Sciatic nerve (tissue), 2 donors: ENCODE measurements around the gene COX15. TPM values are rescaled to one million over a fixed set of nuclear protein-coding genes. Genes with fewer than 3 reads are reported as not detected.
A peak's percentile ranks its signal among the peaks of the same experiment; 100 is the strongest.
"Not testable (repeated sequence)": the region's sequence is repeated elsewhere in the genome, so short reads cannot be mapped to it uniquely, and the experiment has no call there.

Experiments
- ATAC-seq: fragments of 200-7000 bp; cut with Tn5 transposase; one replicate; pipeline ENCODE4 v1.9.1; 2020; ENCODE audit warnings: mild to moderate bottlenecking, moderate library complexity
- DNase-seq: peaks from one replicate; pipeline ENCODE4 v3.0.0-alpha.2; 2020; ENCODE audit warnings: low spot score
- intact Hi-C: fragments of 100-400 bp; cut with DNase I; formaldehyde crosslinking; loops from one replicate; pipeline ENCODE4 v1.14.2; 2022
- total RNA-seq: library from RNA; stranded (reverse); fragmentation: NEBNext Ultra II Directional; extraction: Animal tissue kit (Norgen Biotek cat#: 25700); gene quantifications from one replicate; pipeline ENCODE4 v1.2.1, GENCODE V29; 2021
- donor health status: DM: no; HTN: no; CAD: no.
- donor health status: DM: no; HTN: no; CAD: no.

COX15 gene
- 32.5 TPM for total RNA-seq

- intact Hi-C loops: loop anchor here (5.0 kb wide), 1 partner anchor 1540 kb away; no protein-coding TSS in a partner anchor
- peak; percentile 99 for ATAC-seq
- peak; percentile 98 for DNase-seq
These were observed at the start of gene COX15, which contains the start of gene CUTC for GRCh38 chr10:99732033-99732842. TSS of gene COX15 (minus strand) at chr10:99732127. CDS start at chr10:99732049, 78 bp downstream. TSS of gene CUTC (plus strand) at chr10:99732234. CDS start at chr10:99732349, 115 bp downstream.

- intact Hi-C loops: no loop called here
- ATAC-seq (peak; percentile 58), DNase-seq (no peak)
These were observed 47.4 kb upstream of the COX15 start for GRCh38 chr10:99779335-99779734.

- intact Hi-C loops: no loop called here
- ATAC-seq (no peak), DNase-seq (no peak)
These were observed 46.2 kb upstream of the COX15 start for GRCh38 chr10:99777918-99778714.

- intact Hi-C loops: no loop called here
- no peak for DNase-seq
- ATAC-seq: peak; percentile 53
These were observed 43.9 kb upstream of the COX15 start for GRCh38 chr10:99775850-99776249.

GRCh38 chr10:99770408-99771045, 38.6 kb upstream of the COX15 start:
- intact Hi-C loops: no loop called here
- DNase-seq: no peak
- no peak for ATAC-seq

GRCh38 chr10:99769706-99770105, 37.8 kb upstream of the COX15 start:
- DNase-seq: no peak
- ATAC-seq: no peak
- intact Hi-C loops: no loop called here

GRCh38 chr10:99768556-99768955, 36.6 kb upstream of the COX15 start:
- no peak for DNase-seq
- intact Hi-C loops: no loop called here
- ATAC-seq: no peak

GRCh38 chr10:99767901-99768300, 36.0 kb upstream of the COX15 start:
- DNase-seq (no peak), ATAC-seq (no peak)
- intact Hi-C loops: no loop called here

- ATAC-seq: no peak
- intact Hi-C loops: no loop called here
- no peak for DNase-seq
These were observed 34.4 kb upstream of the COX15 start for GRCh38 chr10:99766302-99766681.

- no peak for DNase-seq
- intact Hi-C loops: no loop called here
- ATAC-seq: no peak
These were observed 33.9 kb upstream of the COX15 start for GRCh38 chr10:99765672-99766301.

- ATAC-seq: no peak
- intact Hi-C loops: no loop called here
- no peak for DNase-seq
These were observed 29.4 kb upstream of the COX15 start for GRCh38 chr10:99761365-99761764.

GRCh38 chr10:99760321-99760720, 28.4 kb upstream of the COX15 start:
- intact Hi-C loops: no loop called here
- no peak for DNase-seq
- ATAC-seq: no peak

- intact Hi-C loops: no loop called here
- no peak for DNase-seq
- no peak for ATAC-seq
These were observed 26.4 kb upstream of the COX15 start for GRCh38 chr10:99758211-99758891.

GRCh38 chr10:99756159-99756558, 24.2 kb upstream of the COX15 start:
- ATAC-seq (no peak), DNase-seq (no peak)
- intact Hi-C loops: no loop called here

GRCh38 chr10:99754670-99755069, 22.7 kb upstream of the COX15 start:
- ATAC-seq (no peak), DNase-seq (no peak)
- intact Hi-C loops: no loop called here

- intact Hi-C loops: no loop called here
- DNase-seq: no peak
- ATAC-seq: no peak
These were observed 18.7 kb upstream of the COX15 start for GRCh38 chr10:99750641-99751040.

- ATAC-seq: no peak
- intact Hi-C loops: no loop called here
- no peak for DNase-seq
These were observed 17.0 kb upstream of the COX15 start for GRCh38 chr10:99748823-99749451.

- intact Hi-C loops, ATAC-seq, DNase-seq: not testable (repeated sequence)
These were observed 14.2 kb upstream of the COX15 start for GRCh38 chr10:99746166-99746565.
